ENCODE data around the gene ZRANB1.
A peak's percentile ranks its signal among the peaks of the same experiment; 100 is the strongest.
"Not testable (repeated sequence)": the region's sequence is repeated elsewhere in the genome, so short reads cannot be mapped to it uniquely, and the experiment has no call there.

The ZRANB1 gene

DNA sequence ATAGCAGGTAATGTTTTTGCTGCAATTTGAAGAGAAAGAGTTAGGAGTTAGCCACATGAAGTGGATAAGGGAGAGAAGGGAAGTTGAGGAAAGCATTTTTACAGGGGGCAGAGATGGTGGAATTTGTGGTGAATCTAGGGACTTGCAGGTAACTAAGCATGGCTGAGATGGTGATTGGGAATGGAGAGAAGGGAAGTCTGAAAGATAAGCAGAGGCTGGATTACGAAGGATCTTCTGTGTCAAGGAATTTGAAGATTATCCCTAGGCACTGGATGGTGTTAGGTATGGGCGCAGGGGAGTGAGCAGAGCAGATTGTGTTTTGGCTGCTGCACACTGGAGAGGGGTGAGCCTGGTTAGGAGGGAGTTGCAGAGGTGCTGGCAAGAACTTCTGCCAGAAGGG lies 25.3 kb downstream of the ZRANB1 start:
- no peak for DNase-seq

DNA sequence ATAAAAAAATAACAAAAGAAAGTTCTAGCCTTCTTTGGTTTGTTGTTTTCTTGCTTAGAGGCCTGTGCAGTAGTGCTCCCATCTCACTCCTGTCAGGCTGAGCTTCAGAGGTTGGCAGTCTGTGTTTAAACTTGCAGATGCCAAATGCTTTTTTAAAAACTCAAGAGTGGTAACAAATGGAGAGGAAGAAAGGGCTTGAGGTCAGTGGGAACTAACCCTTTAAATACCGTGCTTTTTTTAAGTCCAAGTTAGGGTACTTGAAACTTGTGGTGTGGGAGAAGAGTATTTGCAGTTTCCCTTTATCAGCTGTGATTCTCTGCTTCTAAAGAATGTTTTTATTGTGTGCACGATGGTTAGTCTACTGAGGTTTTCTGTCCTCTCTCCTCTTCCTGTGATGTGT lies 29.4 kb downstream of the ZRANB1 start:
- DNase-seq: no peak

DNA sequence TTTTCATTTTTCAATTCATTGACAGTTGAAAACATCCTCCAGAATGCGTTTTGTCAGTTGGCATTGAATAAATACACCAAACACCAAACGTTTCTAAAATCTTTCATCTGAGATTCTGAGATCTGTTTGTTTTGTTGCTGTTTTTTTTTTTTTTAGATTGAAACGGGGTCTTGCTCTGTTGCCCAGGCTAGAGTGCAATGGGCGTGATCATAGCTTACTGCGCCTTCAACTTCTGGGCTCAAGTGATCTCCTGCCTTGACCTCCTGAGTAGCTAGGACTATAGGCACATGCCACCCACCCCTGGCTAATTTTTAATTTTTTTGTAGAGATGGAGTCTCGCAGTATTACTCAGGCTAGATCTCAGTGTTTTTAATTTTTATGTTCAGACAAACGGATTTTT lies 30.7 kb downstream of the ZRANB1 start:
- no peak for DNase-seq

DNA sequence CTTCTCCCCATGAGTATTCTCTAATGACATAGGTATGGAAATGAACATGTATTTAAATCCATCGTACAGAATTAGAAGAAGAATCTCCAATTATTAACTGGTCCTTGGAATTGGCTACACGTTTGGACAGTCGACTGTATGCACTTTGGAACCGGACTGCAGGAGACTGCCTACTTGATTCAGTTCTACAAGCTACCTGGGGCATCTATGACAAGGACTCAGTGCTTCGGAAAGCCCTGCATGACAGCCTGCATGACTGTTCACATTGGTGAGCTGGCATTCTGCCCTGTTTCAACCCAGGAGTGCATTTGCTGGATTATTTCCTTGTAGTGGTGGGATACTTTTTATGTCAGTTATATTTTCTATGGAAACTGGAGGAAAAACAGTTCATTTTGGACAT lies 32.2 kb downstream of the ZRANB1 start:
- no peak for DNase-seq

DNA sequence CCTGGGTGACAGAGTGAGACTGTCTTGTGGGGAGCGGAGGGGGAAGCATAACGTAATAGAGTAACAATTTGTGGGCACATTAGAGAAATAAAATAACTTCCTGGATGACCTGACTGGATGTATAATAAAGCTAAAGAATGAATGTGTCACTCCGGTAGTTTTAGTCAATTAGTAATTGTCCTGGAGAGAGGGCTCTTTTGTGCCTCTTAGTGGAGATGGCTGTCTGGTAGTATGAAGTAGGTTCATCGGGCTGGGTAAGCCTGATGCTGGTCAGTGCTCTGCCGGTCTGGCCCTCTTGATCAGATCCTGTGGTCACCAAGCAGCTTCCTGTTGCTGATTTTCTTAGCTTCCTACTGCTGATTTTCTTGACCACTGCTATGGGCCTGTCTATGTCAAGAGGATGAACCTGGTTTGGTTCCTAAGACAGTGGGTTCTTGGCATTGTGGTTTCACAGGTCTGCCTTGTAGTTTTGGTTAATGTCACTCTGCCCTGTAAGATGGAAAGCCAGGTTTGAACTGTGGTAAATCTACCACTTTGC lies 34.1 kb downstream of the ZRANB1 start:
- DNase-seq: peak in 1 of 2 donors; percentile 10

DNA sequence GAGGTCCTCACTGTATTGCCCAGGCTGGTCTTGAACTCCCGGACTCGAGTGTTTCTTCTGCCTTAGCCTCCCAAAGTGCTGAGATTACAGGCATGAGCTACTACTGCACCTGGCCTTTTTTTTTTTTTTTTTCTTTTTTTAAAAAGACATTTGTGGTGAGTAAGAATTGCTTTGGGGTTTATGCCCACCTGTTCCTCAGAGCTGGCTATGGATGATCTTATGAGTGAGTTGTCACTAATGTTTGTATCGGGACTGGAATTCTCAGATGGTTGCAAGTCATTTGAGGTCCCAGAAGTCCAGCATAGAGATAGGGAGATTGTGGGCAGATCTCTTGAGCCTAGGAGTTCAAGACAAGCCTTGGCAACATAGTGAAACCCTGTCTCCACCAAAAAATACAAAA lies 35.2 kb downstream of the ZRANB1 start:
- no peak for DNase-seq

DNA sequence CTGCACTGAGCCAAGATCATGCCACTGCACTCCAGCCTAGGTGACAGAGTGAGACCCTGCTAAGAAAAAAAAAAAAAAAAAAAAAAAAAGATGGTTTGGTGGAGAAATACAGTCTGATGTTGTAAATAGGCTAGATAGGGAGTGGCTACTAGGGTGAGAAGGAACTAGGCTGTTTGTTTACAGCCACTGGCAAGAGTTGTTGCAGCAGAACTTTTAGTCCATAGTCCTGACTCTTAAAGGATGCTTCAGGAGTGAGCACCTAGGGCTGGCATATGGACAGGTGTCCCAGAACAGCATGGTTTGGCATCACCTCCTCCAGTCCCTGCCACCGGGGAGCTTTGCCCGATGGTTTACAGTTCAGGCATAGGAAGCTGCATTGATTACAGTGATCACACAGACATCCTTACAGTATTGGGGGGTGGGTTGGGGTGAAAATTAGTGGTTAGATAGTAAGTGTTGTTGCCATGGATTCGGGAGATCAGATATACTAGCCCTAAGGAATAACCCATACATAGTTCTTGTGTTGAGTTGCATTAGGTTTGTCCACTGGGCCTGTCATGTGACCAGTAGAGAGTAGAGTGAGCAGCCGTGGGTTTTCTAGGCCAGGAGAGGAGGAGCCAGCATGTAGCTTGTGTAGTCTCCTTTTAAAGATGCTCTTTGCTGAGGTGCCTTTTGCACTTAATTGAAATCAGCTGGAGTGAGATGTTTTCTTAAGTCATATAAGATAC lies 35.9 kb downstream of the ZRANB1 start:
- DNase-seq: no peak

DNA sequence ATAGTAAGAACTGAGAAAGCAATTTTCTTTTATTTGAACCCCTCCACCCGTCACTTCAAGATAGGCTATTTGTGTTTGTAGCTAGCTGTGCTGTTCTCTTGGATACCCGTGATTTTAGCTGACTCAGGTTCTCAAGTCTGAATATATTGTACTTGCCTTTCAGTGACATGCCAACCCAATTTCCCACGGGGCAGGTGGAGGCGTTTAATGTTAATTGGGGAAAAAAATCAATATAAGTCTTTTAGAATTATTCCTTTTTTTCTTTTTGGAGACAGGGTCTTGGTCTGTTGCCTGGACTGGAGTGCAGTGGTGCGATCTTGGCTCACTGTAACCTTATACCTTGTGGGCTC lies 36.4 kb downstream of the ZRANB1 start:
- no peak for DNase-seq

DNA sequence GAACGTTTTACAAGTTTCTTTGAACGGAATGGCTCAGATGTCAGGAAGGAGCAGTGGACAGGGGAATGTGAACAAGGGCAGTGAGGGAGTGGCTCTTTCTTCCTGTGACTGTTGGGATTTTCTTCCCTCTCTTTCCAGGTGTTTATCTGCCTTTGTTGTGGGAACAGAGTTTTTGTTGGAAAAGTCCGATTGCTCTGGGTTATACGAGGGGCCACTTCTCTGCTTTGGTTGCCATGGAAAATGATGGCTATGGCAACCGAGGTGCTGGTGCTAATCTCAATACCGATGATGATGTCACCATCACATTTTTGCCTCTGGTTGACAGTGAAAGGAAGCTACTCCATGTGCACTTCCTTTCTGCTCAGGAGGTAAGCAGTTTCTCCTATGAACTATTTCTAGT lies 41.4 kb downstream of the ZRANB1 start:
- DNase-seq: no peak

DNA sequence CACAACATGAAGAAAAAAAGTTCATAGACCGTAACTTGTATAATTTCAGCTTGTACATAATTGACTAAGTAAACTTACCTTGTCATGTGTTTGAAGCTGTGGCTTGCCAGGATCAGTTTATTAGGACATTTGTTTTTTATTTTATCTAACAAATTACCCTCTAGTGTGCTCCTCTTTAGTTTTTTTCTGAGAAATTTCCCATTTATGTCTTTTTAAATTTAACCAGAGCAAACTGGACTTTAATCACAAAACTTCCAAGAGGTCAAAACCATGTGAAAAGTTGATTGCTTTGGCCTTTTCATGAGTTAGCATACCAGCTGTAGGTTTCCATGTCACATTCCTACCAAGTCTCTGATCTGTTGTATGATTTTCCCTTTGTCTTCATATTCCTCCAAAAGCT lies 42.5 kb downstream of the ZRANB1 start:
- no peak for DNase-seq

DNA sequence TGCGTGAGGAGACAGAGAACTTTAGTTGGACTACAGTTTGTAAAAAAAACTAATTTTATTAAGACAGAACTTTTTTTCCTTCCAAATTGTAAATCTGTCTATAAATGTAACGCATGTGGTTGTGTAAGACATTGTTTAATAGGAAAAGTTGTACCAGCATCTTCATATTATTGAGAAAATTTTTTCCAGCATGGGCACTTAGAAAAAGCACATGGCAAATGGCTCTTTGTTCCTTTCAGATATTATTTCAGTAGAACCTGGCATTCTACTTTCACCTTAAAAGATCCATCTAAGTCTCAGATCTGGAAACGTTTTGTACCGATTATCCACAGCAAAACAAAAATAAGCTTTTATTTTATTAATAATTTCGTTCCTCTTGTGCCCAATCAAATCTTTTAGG lies 43.2 kb downstream of the ZRANB1 start:
- DNase-seq: no peak

DNA sequence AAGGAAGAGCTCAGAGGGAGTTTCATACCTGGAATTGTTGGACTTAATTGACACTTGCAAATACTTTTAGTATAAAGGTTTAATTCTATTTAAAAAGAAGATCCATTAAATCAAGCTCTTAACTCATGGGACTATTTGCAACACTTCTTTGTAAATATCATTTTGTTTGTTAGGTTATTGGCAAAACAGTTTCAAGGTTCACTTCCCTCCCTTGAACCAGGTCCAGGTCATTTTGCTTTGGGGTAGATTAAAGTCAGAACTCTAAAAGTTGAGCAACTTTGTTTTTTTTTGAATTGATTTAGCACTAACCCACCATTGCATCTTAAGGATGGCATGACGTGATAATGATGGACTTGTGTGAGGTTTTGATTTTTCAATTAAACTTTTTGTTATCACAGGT lies 45.9 kb downstream of the ZRANB1 start:
- no peak for DNase-seq

DNA sequence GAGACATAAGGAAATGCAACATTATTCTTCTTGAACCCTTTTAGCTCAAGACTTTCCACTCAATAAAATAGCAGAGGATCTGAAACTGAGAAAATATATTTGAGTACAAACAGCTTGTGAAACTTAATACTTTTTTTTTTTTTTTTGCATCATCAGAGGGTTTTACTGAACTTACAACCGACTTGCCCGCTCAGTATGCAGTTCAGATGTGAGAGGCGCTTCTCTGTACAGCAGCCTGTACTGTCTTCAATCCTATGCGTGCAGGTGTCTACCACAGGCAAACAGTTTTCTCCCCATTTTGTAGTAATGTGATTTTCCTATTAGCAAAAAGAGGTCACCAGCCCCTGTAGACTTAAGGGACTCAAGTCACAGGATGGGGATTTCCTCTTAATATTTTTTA lies 46.8 kb downstream of the ZRANB1 start:
- not testable (repeated sequence) for DNase-seq

DNA sequence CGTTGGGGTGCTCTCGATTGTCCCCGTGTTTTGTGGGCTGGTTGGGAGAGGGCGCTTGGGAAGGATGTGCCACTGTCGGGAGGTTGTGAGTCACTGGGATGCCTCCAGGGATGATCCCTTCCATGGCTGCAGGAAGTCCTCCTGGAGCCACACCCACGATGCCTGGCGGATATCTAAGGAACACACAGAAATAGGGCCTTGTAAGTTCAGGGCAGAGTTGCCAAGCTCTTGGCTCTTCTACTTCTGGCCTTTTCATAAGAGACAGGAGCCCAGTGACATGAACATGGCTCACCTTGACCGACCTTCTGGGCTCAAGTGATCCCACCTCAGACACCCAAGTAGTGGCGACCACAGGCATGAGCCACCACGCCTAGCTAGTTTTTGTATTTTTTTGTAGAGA lies 47.6 kb downstream of the ZRANB1 start:
- DNase-seq: no peak

DNA sequence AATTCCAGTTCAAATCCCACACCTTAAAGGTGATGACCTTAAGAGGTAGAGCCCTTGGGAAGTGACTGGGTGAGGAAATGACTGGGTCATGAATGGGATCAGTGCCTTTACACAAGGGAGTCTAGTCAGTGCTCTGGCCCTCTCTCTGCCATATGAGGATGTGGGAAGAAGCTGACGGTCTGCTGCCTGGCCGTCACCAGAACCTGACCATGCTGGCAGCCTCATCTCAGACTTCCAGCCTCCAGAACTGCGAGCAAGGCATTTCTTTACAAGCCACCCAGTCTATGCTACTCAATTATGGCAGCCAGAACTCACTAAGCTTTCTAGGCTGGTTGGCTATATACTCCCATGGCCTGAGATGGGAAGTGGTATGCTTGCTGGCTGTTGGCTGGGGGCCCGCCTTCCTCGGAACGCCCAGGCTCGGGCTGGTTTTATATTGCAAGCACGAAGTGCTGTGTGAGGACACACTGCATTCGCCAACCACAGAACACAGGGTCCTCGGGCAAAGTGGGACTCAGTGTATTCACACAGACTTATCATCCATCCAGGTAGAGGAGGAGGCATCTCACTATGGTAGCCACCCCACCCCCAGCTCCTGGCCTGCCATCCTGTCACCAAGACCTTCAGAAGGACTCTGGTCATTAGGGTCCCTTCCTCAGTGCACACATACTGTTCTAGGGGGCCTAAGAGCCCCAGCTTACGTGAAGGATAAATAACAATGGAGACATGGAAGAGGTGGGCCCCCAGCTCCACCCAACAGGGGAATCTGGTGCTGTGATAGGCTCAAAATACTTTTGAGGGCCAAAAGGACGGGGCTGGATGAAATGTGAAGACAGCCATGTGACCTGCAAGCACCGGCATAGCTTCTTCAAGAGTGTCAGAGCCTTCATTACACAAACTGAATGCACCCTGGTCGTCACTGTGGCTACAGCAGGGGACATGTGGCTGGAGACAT lies 49.0 kb downstream of the ZRANB1 start:
- DNase-seq: no peak

DNA sequence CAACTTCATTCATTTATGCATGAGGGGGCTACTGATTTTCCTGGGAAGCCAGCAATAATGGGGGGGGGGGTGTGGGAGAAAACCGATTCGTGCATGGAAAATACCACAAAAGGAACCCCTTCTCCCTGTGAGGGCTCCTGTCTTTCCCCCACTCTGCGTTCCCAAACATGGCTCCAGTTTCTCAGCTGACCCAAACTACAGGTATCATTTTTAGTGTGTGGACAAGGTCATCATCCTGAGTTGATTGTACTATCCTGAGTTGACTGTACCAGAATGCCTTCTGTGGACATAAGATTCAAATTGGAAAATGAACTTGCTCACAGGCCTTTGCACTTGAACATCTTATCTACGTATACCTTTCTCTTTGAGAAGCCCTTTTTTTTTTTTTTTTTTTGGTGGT lies 49.9 kb downstream of the ZRANB1 start:
- DNase-seq: no peak

DNA sequence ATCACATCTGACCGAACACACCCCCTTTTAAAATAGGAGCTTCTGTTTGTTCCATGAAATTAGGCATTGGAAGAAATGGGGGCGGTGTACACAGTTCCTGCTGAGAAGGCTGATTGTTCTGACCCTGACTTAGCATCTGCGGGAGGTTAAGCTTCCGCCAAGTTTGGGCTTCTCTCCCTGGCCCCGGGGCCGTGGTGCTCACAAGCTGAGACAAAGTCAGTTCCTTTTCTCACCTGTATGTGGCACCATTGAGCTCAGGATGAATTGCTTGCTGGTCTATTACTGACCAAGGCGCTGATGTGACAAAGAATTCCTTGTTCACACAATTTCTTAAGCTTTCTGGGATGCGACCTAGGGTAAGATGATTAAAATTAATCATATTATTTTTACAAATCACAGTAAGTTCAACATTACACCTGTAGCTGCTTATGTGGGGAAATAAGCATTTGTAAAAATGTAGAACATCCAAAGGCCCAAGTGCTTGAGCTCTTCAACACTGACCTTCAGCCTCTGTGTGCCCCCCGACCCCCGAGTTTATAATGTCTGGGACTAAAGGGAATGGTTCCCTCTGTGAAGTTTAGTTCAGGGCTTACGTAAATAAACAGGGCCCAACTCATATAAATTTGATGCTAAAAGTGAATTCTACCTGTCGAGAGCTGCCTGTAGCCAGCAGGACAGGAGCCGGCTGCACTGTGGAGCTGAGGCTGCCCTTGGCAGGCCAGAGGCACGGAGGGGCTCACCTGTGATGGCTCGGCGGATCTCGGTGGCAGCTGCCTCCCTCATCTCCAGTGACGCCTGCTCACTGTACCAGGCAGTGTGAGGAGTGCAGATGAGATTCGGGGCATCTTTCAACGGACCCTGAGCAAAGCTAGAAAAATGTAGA lies 50.8 kb downstream of the ZRANB1 start:
- DNase-seq: peak; percentile 17 to 35

DNA sequence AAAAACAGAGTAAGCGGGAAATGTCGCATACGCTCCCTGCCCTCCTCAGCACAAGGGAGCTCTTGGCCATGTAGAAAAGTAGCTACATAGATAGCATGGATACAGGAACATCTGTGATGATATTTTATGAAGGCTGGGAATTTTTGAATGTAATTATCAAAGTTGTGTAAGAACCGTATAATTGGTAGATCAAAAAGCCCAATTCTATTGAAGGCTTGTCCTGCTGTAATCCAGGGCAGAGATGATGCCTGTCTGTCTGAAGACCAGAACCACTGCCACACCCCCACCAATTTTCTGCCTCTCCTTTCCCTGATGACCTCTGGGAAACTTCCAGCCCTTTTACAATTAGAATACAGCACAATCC lies 51.4 kb downstream of the ZRANB1 start:
- no peak for DNase-seq

DNA sequence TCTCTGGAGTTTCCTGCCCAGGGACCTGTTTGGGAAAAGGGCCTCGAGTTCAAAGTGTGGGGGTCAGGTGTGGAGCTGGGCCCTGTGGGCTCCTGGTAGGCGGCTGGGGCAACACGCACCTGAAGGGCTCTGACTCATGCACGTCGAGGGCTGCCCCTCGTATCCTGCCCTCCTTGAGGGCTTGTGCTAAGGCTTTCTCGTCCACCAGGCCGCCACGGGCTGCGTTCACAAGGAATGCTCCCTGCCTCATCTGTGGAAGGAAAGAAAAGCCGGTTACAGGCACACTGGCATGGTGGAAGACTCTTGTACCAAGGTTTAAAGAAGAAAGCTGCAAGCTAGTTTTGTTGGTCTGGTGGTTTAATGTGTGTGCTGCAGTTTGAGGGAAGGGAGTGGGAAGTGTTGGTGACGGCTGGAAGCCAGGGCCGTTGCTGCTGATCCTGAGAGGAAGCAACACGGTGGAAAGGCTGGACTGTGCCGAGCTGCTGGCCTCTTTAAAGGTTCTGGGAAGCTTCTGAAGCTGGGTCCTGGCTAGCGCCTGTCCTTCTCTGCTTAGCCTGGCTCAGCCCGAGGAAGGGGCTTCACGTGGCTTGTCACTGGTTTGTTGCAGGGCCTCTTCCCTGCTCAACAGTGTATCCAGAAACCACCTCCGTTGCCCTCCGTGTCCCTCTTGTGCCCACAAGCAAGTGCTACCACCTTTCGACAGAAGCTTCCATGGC lies 52.0 kb downstream of the ZRANB1 start:
- no peak for DNase-seq

DNA sequence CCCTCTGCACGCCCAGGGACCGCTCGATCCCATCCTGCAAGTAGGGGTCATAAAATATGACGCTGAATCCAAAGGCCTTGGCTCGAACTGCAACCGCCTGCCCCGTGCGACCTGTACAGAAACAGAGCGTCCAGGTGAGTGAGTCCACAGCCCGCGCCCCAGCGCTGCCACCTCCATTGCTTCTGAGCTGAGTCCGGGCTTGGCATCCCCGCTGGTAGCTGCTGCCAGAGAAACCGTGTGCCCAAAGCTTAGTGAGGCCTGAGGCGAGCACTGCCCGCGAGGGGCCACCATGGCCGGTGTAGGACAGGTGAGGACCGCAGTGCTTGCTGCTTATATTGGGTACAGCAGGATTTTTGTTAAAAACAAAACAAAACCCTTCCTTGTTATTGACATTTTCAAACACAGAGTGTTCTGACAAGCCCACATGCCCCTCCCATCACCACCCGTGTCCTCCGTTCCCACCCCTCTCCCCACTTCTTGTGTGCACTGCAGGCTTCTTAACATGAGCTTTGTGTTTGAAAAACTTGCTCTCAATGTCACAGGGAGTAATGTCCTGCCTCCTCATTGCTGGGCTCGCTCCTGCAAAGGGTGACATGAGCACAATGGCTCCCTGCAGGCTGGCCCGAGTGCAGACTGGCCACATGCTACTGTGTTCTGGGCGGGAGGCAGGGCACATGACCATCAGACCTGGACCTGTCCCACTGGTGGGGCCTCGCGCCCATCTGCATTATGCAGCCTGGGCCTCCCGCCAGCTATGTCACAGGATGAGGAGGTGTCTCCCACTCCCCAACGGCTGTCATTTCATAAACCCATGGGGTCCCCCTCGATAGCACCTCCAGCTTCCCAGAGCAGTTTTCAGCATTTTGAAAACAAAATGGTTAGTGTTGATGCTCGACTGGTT lies 52.9 kb downstream of the ZRANB1 start:
- DNase-seq: no peak

DNA sequence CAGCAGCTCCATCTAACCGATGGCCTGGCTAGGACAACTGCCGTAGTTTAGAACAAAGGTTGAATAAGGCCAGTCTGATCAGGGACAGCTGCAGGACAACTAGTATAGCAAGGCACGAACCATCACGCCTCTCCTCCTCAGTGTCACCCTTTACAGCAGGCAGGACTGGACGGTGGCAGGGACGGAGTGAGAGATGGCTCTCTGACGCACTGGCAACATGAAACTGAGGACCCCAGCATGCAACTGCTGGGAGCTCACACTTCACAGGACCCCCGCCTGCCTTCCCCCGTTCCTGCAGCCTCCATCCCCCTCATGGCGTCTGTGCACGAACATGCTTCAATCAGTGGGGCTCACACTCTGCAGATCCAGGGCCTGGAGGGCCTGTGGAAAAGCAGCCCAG lies 53.7 kb downstream of the ZRANB1 start:
- no peak for DNase-seq

Measured in CD4-positive, alpha-beta T cell treated with Interleukin-1 beta for 1 hour (primary cell).